ENCODE data around the gene TMEM14A.

Gene TMEM14A

GRCh38 chr6:52663936-52664185 is 7.1 kb upstream of the TMEM14A start:
- H3K4me3 ChIP-seq (ENCODE audit: control insufficient read depth, low read depth, low read length), result peak overlapping the region; percentile 81
- no peak for TF ChIP-seq CTCF (conservative IDR thresholded peaks at IDR 0.05; ENCODE audit: control insufficient read depth, insufficient read depth, low read depth, low read length)
- no peak for DNase-seq (ENCODE audit: low read depth)

GRCh38 chr6:52664186-52664990 is 6.5 kb upstream of the TMEM14A start:
- H3K4me3 ChIP-seq (ENCODE audit: control insufficient read depth, low read depth, low read length), result peak overlapping the region; percentile 81
- no peak for TF ChIP-seq CTCF (conservative IDR thresholded peaks at IDR 0.05; ENCODE audit: control insufficient read depth, insufficient read depth, low read depth, low read length)
- DNase-seq (ENCODE audit: low read depth), result peak; percentile 97

- peak overlapping the region; percentile 81 for H3K4me3 ChIP-seq (ENCODE audit: control insufficient read depth, low read depth, low read length)
- TF ChIP-seq CTCF (conservative IDR thresholded peaks at IDR 0.05; ENCODE audit: control insufficient read depth, insufficient read depth, low read depth, low read length), result no peak
- DNase-seq (ENCODE audit: low read depth), result peak; percentile 15
Measured at GRCh38 chr6:52664991-52665686, 5.8 kb upstream of the TMEM14A start.

GRCh38 chr6:52666071-52666470 is 4.8 kb upstream of the TMEM14A start:
- no peak for TF ChIP-seq CTCF (conservative IDR thresholded peaks at IDR 0.05; ENCODE audit: control insufficient read depth, insufficient read depth, low read depth, low read length)
- peak overlapping the region; percentile 81 for H3K4me3 ChIP-seq (ENCODE audit: control insufficient read depth, low read depth, low read length)
- no peak for DNase-seq (ENCODE audit: low read depth)

GRCh38 chr6:52666523-52666922 is 4.4 kb upstream of the TMEM14A start:
- H3K4me3 ChIP-seq (ENCODE audit: control insufficient read depth, low read depth, low read length), result peak overlapping the region; percentile 81
- DNase-seq (ENCODE audit: low read depth), result no peak
- TF ChIP-seq CTCF (conservative IDR thresholded peaks at IDR 0.05; ENCODE audit: control insufficient read depth, insufficient read depth, low read depth, low read length), result no peak

- no peak overlapping the region for H3K4me3 ChIP-seq (ENCODE audit: control insufficient read depth, low read depth, low read length)
- no peak for TF ChIP-seq CTCF (conservative IDR thresholded peaks at IDR 0.05; ENCODE audit: control insufficient read depth, insufficient read depth, low read depth, low read length)
- DNase-seq (ENCODE audit: low read depth), result no peak
Measured at GRCh38 chr6:52667572-52667971, 3.3 kb upstream of the TMEM14A start.
